Measurements from ENCODE around the gene NRARP. TPM values are rescaled to one million over a fixed set of nuclear protein-coding genes. Genes with fewer than 3 reads are reported as not detected.
"Not testable (repeated sequence)": the region's sequence is repeated elsewhere in the genome, so short reads cannot be mapped to it uniquely, and the experiment has no call there.

The NRARP gene
- total RNA-seq, 6 experiments from 2014 or later = 0.57 to 2.3 (median 0.98) TPM

DNA sequence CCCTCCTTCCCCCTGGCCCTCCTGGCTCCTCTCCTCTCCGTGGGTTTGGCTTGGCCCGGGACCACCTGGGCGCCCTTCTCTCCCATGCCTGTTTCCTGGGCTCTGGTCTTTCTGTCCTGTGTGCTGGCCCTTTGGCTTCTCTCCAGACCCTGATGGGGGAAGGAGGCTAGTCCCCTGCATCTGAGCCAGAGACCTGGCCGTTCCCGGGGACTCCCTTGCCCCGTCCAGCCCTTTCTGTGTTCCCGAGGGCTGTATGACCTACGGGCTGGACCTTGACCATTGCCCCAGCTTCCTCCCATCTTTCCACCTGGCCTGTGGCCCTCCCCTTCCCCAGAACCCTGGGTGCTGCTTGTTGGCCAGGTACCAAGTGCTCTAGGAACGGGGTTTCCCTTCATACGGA lies 38.6 kb downstream of the NRARP start:
- H3K4me1 ChIP-seq = peaks cover 0 to 9% (median under 1%) of the 10 kb centered on the region in 4 donors
- no peak overlapping the region for H3K27ac ChIP-seq
- H3K36me3 ChIP-seq = peaks cover 0 to 21% (median 2%) of the 10 kb centered on the region in 4 donors
- no peaks in the 10 kb centered on the region for H3K27me3 ChIP-seq
- WGBS (ENCODE audit: insufficient coverage, low coverage, low lambda C conversion rate, missing lambda C conversion rate) = 30% methylated on average over 8 of the region's 10 CpGs
- DNase-seq (peak in 1 of 3 donors; percentile 48), ATAC-seq (peak in 3 of 4 donors; percentile 4 to 29 (median 15))
- intact Hi-C loops (cut with DNase I) = no loop called here
- H3K4me3 ChIP-seq = no peak overlapping the region
- H3K9me3 ChIP-seq = no peaks in the 10 kb centered on the region
- TF ChIP-seq POLR2A (IDR thresholded peaks at IDR 0.05) = no peak
- TF ChIP-seq, protein P1, sequence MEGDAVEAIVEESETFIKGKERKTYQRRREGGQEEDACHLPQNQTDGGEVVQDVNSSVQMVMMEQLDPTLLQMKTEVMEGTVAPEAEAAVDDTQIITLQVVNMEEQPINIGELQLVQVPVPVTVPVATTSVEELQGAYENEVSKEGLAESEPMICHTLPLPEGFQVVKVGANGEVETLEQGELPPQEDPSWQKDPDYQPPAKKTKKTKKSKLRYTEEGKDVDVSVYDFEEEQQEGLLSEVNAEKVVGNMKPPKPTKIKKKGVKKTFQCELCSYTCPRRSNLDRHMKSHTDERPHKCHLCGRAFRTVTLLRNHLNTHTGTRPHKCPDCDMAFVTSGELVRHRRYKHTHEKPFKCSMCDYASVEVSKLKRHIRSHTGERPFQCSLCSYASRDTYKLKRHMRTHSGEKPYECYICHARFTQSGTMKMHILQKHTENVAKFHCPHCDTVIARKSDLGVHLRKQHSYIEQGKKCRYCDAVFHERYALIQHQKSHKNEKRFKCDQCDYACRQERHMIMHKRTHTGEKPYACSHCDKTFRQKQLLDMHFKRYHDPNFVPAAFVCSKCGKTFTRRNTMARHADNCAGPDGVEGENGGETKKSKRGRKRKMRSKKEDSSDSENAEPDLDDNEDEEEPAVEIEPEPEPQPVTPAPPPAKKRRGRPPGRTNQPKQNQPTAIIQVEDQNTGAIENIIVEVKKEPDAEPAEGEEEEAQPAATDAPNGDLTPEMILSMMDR (IDR thresholded peaks at IDR 0.05) = no peak

DNA sequence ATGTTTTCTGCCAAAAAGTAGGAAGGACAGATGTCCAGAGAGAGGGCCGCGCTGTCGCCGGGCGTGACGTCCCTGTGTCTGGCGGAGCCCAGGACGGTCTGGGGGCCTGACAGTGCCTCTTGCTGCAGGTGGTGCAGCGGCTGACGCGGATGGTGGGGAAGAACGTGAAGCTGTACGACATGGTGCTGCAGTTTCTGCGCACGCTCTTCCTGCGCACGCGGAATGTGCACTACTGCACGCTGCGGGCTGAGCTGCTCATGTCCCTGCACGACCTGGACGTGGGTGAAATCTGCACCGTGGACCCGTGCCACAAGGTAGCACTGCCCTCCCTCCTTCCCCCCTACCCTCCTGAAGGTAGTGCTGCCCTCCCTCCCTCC lies 39.2 kb downstream of the NRARP start:
- WGBS (ENCODE audit: insufficient coverage, low coverage, low lambda C conversion rate, missing lambda C conversion rate) = no CpG with 5 or more reads among the region's 24 CpGs
- DNase-seq = peak in 1 of 3 donors; percentile 49
- Histone ChIP-seq H3K4me3 (no peak overlapping the region), H3K36me3 (peaks cover 0 to 25% (median 2%) of the 10 kb centered on the region in 4 donors), H3K4me1 (peaks cover 0 to 3% (median 0%) of the 10 kb centered on the region in 4 donors), H3K27ac (no peak overlapping the region), H3K9me3 (no peaks in the 10 kb centered on the region), H3K27me3 (no peaks in the 10 kb centered on the region)
- intact Hi-C loops (cut with DNase I) = no loop called here
- peak in 1 of 4 donors; percentile 12 for ATAC-seq
- TF ChIP-seq POLR2A (IDR thresholded peaks at IDR 0.05) = no peak
- TF ChIP-seq, protein P1 (IDR thresholded peaks at IDR 0.05) = no peak

GRCh38 chr9:137262173-137262908 lies 39.7 kb downstream of the NRARP start:
- TF ChIP-seq, protein P1 (IDR thresholded peaks at IDR 0.05) = peak; percentile 33 to 49 (median 44)
- H3K27ac ChIP-seq; intact Hi-C loops (cut with DNase I); H3K27me3 ChIP-seq; H3K4me3 ChIP-seq; H3K9me3 ChIP-seq; H3K4me1 ChIP-seq; ATAC-seq: not testable (repeated sequence)
- H3K36me3 ChIP-seq = peaks cover 0 to 27% (median 2%) of the 10 kb centered on the region in 4 donors
- peak in 2 of 3 donors; percentile 31 to 38 for DNase-seq
- whole genome bisulfite sequencing (ENCODE audit: insufficient coverage, low coverage, low lambda C conversion rate, missing lambda C conversion rate) = 41% methylated on average over 15 of the region's 15 CpGs

- WGBS (ENCODE audit: insufficient coverage, low coverage, low lambda C conversion rate, missing lambda C conversion rate) = 78% methylated on average over 4 of the region's 15 CpGs
- Histone ChIP-seq H3K9me3 (no peaks in the 10 kb centered on the region), H3K4me3 (no peak overlapping the region), H3K27me3 (no peaks in the 10 kb centered on the region), H3K27ac (no peak overlapping the region), H3K36me3 (peaks cover 0 to 19% (median 0%) of the 10 kb centered on the region in 4 donors), H3K4me1 (peaks cover 0 to 16% (median 3%) of the 10 kb centered on the region in 4 donors)
- intact Hi-C loops (cut with DNase I) = no loop called here
- ATAC-seq (no peak), DNase-seq (no peak)
- TF ChIP-seq, protein P1 (IDR thresholded peaks at IDR 0.05) = no peak
- no peak for TF ChIP-seq POLR2A (IDR thresholded peaks at IDR 0.05)
Observed at GRCh38 chr9:137256856-137257255, 45.2 kb downstream of the NRARP start.
